Activated T-cell treated with anti-CD3 and anti-CD28 coated beads, Interleukin-2, amount 50 U/mL, for 4 hours (primary cell): ENCODE results near the gene CENPM. TPM values are rescaled to one million over a fixed set of nuclear protein-coding genes. Genes with fewer than 3 reads are reported as not detected.
A peak's percentile ranks its signal among the peaks of the same experiment; 100 is the strongest.

Experiments
- ATAC-seq, 2 donors: fragments of 200-7000 bp; cut with Tn5 transposase; one replicate each; pipeline ENCODE4 v1.10.0; 2021
- DNase-seq: peaks from one replicate; pipeline ENCODE4 v3.0.0-alpha.2; 2020
- H3K27me3 Mint-ChIP-seq: one replicate; pipeline ENCODE4 v1.8.0; 2021; ENCODE audit warnings: low read depth, mixed read lengths
- H3K36me3 Mint-ChIP-seq: one replicate; pipeline ENCODE4 v1.8.0; 2022; ENCODE audit warnings: mixed read lengths; ENCODE audit not compliant: insufficient read depth
- H3K4me1 Mint-ChIP-seq: one replicate; pipeline ENCODE4 v1.8.0; 2021; ENCODE audit warnings: low read depth, mixed read lengths
- H3K4me3 Mint-ChIP-seq: one replicate; pipeline ENCODE4 v1.8.0; 2021; ENCODE audit warnings: mild to moderate bottlenecking, moderate library complexity, mixed read lengths
- H3K9me3 Mint-ChIP-seq: one replicate; pipeline ENCODE4 v1.8.0; 2021; ENCODE audit warnings: mixed read lengths
- total RNA-seq, 3 donors: library from RNA; stranded (reverse); gene quantifications; one replicate each; pipeline ENCODE4 v1.2.1, GENCODE V29; 2021

CENPM gene
- total RNA-seq, 3 donors from 2014 or later = 40.7 to 52.2 (median 48.5) TPM

- Mint-ChIP-seq H3K9me3 (no peaks in the 10 kb centered on the region), H3K27me3 (peaks cover 36% of the 10 kb centered on the region), H3K36me3 (no peaks in the 10 kb centered on the region), H3K4me3 (peak overlapping the region; percentile 74), H3K4me1 (peaks cover 11% of the 10 kb centered on the region)
- ATAC-seq = no peak
- DNase-seq = no peak
Observed at GRCh38 chr22:41975299-41976069, 28.5 kb upstream of the CENPM start.

- Mint-ChIP-seq H3K4me3 (peak overlapping the region; percentile 74), H3K4me1 (peaks cover 11% of the 10 kb centered on the region), H3K36me3 (no peaks in the 10 kb centered on the region), H3K27me3 (peaks cover 36% of the 10 kb centered on the region), H3K9me3 (no peaks in the 10 kb centered on the region)
- ATAC-seq (no peak), DNase-seq (no peak)
Observed at GRCh38 chr22:41974691-41975290, 27.8 kb upstream of the CENPM start.

- peaks cover 29% of the 10 kb centered on the region for H3K27me3 Mint-ChIP-seq
- H3K4me3 Mint-ChIP-seq = no peak overlapping the region
- no peak for DNase-seq
- no peaks in the 10 kb centered on the region for H3K9me3 Mint-ChIP-seq
- ATAC-seq = no peak
- H3K4me1 Mint-ChIP-seq = peaks cover 11% of the 10 kb centered on the region
- no peaks in the 10 kb centered on the region for H3K36me3 Mint-ChIP-seq
Observed at GRCh38 chr22:41971431-41971830, 24.5 kb upstream of the CENPM start.

GRCh38 chr22:41970601-41971000, 23.6 kb upstream of the CENPM start:
- Mint-ChIP-seq H3K9me3 (no peaks in the 10 kb centered on the region), H3K27me3 (peaks cover 22% of the 10 kb centered on the region), H3K4me3 (no peak overlapping the region), H3K4me1 (peaks cover 5% of the 10 kb centered on the region), H3K36me3 (no peaks in the 10 kb centered on the region)
- DNase-seq (no peak), ATAC-seq (no peak)

- H3K9me3 Mint-ChIP-seq = no peaks in the 10 kb centered on the region
- DNase-seq = no peak
- no peak within 1 kb of the TSS for H3K4me3 Mint-ChIP-seq
- H3K4me1 Mint-ChIP-seq = no peaks in the 10 kb centered on the region
- peaks cover 16% of the 10 kb centered on the region for H3K27me3 Mint-ChIP-seq
- no peak for ATAC-seq
- H3K36me3 Mint-ChIP-seq = no peaks in the 10 kb centered on the region
Observed at GRCh38 chr22:41969110-41969646, 22.2 kb upstream of the CENPM start, which contains the start of gene SEPTIN3. Gene SEPTIN3 (plus strand): TSS chr22:41969443. CDS start chr22:41971493, 2,050 bp downstream.

GRCh38 chr22:41968601-41969000, 21.6 kb upstream of the CENPM start:
- H3K27me3 Mint-ChIP-seq = peaks cover 13% of the 10 kb centered on the region
- H3K9me3 Mint-ChIP-seq = no peaks in the 10 kb centered on the region
- no peak for DNase-seq
- no peaks in the 10 kb centered on the region for H3K36me3 Mint-ChIP-seq
- no peak for ATAC-seq
- H3K4me1 Mint-ChIP-seq = no peaks in the 10 kb centered on the region
- no peak overlapping the region for H3K4me3 Mint-ChIP-seq

GRCh38 chr22:41966607-41967240, 19.8 kb upstream of the CENPM start:
- Mint-ChIP-seq H3K36me3 (no peaks in the 10 kb centered on the region), H3K9me3 (no peaks in the 10 kb centered on the region), H3K27me3 (peaks cover 4% of the 10 kb centered on the region), H3K4me3 (no peak overlapping the region), H3K4me1 (no peaks in the 10 kb centered on the region)
- ATAC-seq (peak; percentile 79 to 84), DNase-seq (no peak)

GRCh38 chr22:41966225-41966606, 19.3 kb upstream of the CENPM start:
- DNase-seq (no peak), ATAC-seq (no peak)
- Mint-ChIP-seq H3K4me3 (no peak overlapping the region), H3K36me3 (no peaks in the 10 kb centered on the region), H3K4me1 (no peaks in the 10 kb centered on the region), H3K27me3 (no peaks in the 10 kb centered on the region), H3K9me3 (no peaks in the 10 kb centered on the region)

GRCh38 chr22:41964112-41964491, 17.1 kb upstream of the CENPM start:
- H3K36me3 Mint-ChIP-seq = no peaks in the 10 kb centered on the region
- H3K9me3 Mint-ChIP-seq = no peaks in the 10 kb centered on the region
- H3K4me1 Mint-ChIP-seq = no peaks in the 10 kb centered on the region
- DNase-seq = no peak
- no peaks in the 10 kb centered on the region for H3K27me3 Mint-ChIP-seq
- no peak for ATAC-seq
- H3K4me3 Mint-ChIP-seq = no peak overlapping the region

GRCh38 chr22:41963453-41964111, 16.6 kb upstream of the CENPM start:
- DNase-seq = no peak
- no peaks in the 10 kb centered on the region for H3K36me3 Mint-ChIP-seq
- H3K4me3 Mint-ChIP-seq = no peak overlapping the region

GRCh38 chr22:41957941-41958556, 11.1 kb upstream of the CENPM start:
- no peaks in the 10 kb centered on the region for H3K36me3 Mint-ChIP-seq
- ATAC-seq (peak; percentile 44 to 46), DNase-seq (no peak)
- H3K27me3 Mint-ChIP-seq = no peaks in the 10 kb centered on the region
- no peaks in the 10 kb centered on the region for H3K9me3 Mint-ChIP-seq
- peak overlapping the region; percentile 3 for H3K4me3 Mint-ChIP-seq
- peaks cover 4% of the 10 kb centered on the region for H3K4me1 Mint-ChIP-seq

More at GRCh38 chr22:41963453-41964111, 16.6 kb upstream of the CENPM start:
- no peak for ATAC-seq
- no peaks in the 10 kb centered on the region for H3K9me3 Mint-ChIP-seq
- H3K4me1 Mint-ChIP-seq = no peaks in the 10 kb centered on the region
- no peaks in the 10 kb centered on the region for H3K27me3 Mint-ChIP-seq

- no peaks in the 10 kb centered on the region for H3K36me3 Mint-ChIP-seq
- H3K9me3 Mint-ChIP-seq = no peaks in the 10 kb centered on the region
- DNase-seq (no peak), ATAC-seq (no peak)
- H3K4me1 Mint-ChIP-seq = peaks cover 8% of the 10 kb centered on the region
- H3K27me3 Mint-ChIP-seq = no peaks in the 10 kb centered on the region
- H3K4me3 Mint-ChIP-seq = no peak overlapping the region
Observed at GRCh38 chr22:41952713-41953112, 5.8 kb upstream of the CENPM start.

GRCh38 chr22:41951898-41952474, 5.0 kb upstream of the CENPM start, which contains the start of gene SMIM45:
Gene SMIM45 (plus strand): TSS chr22:41952150.
- ATAC-seq (no peak), DNase-seq (no peak)
- H3K4me3 Mint-ChIP-seq = no peak within 1 kb of the TSS
- no peaks in the 10 kb centered on the region for H3K9me3 Mint-ChIP-seq
- peaks cover 8% of the 10 kb centered on the region for H3K4me1 Mint-ChIP-seq
- H3K27me3 Mint-ChIP-seq = no peaks in the 10 kb centered on the region
- no peaks in the 10 kb centered on the region for H3K36me3 Mint-ChIP-seq
